HG03469 (cell line): Measurements from ENCODE around the gene ZC3H7B.
A peak's percentile ranks its signal among the peaks of the same experiment; 100 is the strongest.
"Not testable (repeated sequence)": the region's sequence is repeated elsewhere in the genome, so short reads cannot be mapped to it uniquely, and the experiment has no call there.

Experiments used
- ATAC-seq: cut with Tn5 transposase; IDR thresholded peaks from one replicate; pipeline ENCODE4 v1.9.1; 2021; ENCODE audit warnings: mild to moderate bottlenecking, moderate library complexity, moderate number of reproducible peaks; ENCODE audit not compliant: unreplicated experiment

ZC3H7B gene

GRCh38 chr22:41301085-41302020 lies at the start of gene ZC3H7B:
TSS of gene ZC3H7B (plus strand) at chr22:41301525. CDS start at chr22:41320661, 19,136 bp downstream.
- ATAC-seq, result peak; percentile 57

- no peak for ATAC-seq
These were observed 49.0 kb upstream of the ZC3H7B start for GRCh38 chr22:41252365-41252764.

GRCh38 chr22:41254230-41254629 lies 47.1 kb upstream of the ZC3H7B start:
- ATAC-seq, result no peak

GRCh38 chr22:41256254-41257253 lies 44.8 kb upstream of the ZC3H7B start:
- ATAC-seq, result no peak

- no peak for ATAC-seq
These were observed 43.6 kb upstream of the ZC3H7B start for GRCh38 chr22:41257696-41258095.

GRCh38 chr22:41259756-41260155 lies 41.6 kb upstream of the ZC3H7B start:
- not testable (repeated sequence) for ATAC-seq

GRCh38 chr22:41260871-41261270 lies 40.5 kb upstream of the ZC3H7B start:
- ATAC-seq, result no peak

- no peak for ATAC-seq
These were observed 39.6 kb upstream of the ZC3H7B start for GRCh38 chr22:41261541-41262249.

- ATAC-seq, result no peak
These were observed 39.0 kb upstream of the ZC3H7B start for GRCh38 chr22:41262250-41262765.

GRCh38 chr22:41263704-41264103 lies 37.6 kb upstream of the ZC3H7B start:
- ATAC-seq, result no peak

- ATAC-seq, result no peak
These were observed 36.9 kb upstream of the ZC3H7B start for GRCh38 chr22:41264408-41264941.

GRCh38 chr22:41267958-41268357 lies 33.4 kb upstream of the ZC3H7B start:
- ATAC-seq, result no peak

GRCh38 chr22:41271787-41272186 lies 29.5 kb upstream of the ZC3H7B start:
- no peak for ATAC-seq

GRCh38 chr22:41273128-41273527 lies 28.2 kb upstream of the ZC3H7B start:
- no peak for ATAC-seq

- no peak for ATAC-seq
These were observed 26.5 kb upstream of the ZC3H7B start for GRCh38 chr22:41274856-41275255.

- no peak for ATAC-seq
These were observed 21.3 kb upstream of the ZC3H7B start for GRCh38 chr22:41280065-41280464.

GRCh38 chr22:41280854-41281253 lies 20.5 kb upstream of the ZC3H7B start:
- ATAC-seq, result no peak

- ATAC-seq, result no peak
These were observed 16.9 kb upstream of the ZC3H7B start for GRCh38 chr22:41284465-41284864.

- ATAC-seq, result peak; percentile 10
These were observed 15.9 kb upstream of the ZC3H7B start for GRCh38 chr22:41285441-41285819.
